Activated naive CD4-positive, alpha-beta T cell treated with anti-CD3 and anti-CD28 coated beads, Interleukin-2, amount 50 U/mL, for 16 hours (primary cell): ENCODE results near the gene ADORA1.

Experiments
- DNase-seq: peaks from one replicate; pipeline ENCODE4 v3.0.0-alpha.2; 2020

The ADORA1 gene

DNA sequence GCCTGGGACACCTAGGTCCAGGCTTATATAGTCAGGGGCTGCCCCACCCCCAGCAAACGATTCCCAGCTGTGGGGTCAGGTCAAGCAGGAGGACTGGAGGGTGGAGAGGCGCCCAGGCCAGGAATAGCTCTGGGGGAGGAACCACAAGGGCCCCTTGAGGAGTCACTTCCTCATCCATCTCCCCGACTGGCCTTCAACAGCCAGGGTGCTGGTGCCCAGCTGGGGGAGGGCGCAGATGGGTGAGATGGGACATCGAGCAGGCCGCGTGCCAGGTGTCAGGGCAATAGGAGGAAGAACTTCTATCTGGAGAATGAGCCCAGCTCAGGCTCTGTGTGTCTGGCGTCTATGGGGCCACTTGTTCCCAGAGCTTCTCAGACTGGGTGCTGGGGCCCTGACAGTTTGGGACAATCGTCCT lies 48.3 kb downstream of the ADORA1 start:
- no peak for DNase-seq

DNA sequence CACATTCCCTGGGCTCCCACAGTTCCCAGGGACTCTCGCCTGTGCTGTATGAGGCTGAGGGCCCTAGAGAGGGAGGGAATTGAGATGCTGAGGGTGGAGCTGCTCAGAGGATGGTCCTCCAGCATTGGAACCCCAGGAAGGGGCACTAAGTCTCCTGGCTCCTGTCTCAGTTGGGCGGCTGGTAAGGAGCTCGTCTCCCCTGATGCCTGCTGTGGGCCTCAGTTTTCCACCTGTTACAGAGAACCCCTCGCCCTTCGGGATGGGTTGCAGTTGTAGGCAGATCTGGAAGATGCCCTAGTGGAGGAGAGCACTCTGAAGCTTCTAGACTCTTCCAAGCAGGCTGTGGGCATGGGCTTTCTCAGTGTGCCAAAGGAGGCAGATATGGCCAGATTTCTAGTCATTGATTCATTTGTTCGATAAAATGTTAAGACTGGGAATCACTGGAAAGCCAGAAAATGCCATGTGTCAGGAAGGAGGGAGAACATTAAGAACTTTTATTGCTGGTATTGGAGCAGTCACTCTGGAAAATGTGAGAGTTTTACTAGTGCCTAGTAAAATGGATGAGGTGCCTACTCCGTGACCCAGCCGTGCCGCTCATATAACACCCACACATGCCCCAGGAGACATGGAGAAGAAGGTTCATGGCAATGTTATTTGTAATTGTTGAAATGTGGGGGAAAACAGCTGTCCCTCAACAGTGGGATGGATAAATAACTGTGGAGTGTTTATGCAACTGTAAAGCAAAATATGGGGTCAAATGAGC lies 48.9 kb downstream of the ADORA1 start:
- DNase-seq = no peak

DNA sequence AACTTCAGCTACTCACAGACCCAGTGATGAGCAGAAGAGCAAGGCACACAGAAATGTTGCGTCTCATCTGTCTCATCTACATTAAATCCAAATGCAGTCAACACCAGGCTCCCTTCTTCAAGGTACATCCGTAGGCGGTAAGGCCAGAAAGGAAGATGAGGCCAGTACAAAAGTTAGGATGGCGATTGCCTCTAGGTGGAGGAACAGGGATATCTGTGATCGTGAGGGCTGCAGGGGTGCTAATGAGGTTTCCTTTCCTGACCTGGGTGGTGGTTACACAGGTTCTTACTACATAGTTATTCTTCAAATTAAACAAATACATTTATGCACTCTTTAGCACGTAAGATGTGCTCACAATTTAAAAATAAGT lies 49.5 kb downstream of the ADORA1 start:
- no peak for DNase-seq

DNA sequence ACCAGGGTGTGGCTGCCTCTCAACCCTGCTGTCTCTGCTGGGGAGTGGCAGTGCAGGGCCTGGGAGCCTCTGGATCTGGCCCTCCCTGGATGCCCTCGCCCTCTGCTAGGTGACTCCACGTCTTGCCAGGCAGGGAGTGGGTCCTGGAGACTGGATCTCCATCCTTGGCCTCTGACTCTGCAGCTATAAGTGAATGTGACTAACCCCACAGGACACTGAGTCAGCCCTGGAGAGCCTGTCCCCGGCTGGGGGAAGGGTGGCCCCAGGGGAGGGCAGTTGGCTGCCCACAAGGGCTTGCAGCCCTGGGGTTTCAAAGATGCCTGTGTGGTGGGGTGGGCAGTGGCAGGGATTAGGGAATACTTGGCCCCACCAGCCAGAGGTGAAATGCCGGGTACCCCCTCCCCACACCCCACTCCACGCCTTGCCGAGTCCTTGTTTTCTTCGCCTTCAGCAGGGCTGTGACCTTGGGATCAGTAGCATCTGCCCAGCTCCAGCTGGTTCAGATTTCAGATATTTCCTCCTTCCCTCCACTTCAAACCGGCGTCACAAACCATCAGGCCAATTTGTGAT lies 50.0 kb downstream of the ADORA1 start:
- no peak for DNase-seq

DNA sequence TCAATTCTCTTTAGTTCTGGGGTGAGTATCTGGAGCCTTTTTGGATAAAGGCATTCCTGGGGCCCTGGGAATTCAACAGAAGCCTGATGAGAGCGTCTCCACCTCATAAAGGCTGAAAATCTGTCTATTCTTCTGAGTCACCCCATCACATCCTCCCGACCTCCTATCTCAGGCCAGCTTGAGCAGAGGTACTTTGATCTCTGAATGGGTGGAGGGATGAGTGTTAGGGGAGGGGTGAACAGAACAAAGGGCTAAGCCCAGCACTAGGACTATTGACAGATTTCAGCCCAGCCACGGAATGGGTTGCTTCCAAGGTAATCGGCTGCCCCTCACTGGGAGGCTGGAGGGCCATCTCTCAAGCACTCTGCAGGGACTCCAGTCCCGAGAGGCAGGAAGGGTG lies 50.6 kb downstream of the ADORA1 start:
- DNase-seq = no peak

DNA sequence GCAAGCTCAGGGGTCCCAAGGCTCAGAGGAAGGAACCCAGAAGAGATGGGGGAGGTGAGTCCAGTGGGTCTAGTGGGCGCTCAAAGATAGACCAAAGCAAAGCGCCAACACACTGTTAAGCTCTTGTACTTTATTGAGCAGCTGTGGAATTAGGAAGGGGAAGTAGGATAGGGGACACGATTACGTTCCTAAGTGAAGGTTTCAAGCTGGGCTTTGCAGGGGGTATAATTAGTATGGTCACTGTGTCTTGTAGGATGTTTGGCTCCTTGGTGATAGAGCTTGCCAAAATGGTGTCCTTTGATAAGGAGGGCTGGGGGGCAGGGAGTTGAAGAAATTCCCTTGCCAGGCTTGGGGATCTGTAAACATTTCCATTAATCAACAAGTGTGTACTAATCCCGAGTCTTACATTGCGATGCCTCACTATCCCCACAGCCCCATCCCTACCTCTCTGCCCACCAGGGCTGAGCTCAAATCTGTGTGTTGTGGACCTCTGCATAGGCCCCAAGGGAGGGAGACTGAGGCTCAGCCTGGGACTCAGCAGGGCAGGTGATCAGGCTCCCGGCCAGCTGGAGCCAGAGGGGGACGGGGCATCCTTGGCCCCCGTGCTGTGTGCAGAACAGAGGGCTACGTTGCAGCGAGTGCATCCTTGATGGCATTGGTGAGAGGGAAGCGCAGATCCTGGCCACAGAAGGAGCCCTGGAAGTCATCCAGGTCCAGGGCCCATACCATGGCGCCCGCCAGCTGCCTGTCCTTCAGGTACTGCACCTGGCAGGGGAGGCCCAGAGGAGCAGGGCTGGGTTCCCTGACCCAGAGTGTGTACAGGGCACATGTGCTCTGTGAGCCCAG lies 51.5 kb downstream of the ADORA1 start:
- no peak for DNase-seq

DNA sequence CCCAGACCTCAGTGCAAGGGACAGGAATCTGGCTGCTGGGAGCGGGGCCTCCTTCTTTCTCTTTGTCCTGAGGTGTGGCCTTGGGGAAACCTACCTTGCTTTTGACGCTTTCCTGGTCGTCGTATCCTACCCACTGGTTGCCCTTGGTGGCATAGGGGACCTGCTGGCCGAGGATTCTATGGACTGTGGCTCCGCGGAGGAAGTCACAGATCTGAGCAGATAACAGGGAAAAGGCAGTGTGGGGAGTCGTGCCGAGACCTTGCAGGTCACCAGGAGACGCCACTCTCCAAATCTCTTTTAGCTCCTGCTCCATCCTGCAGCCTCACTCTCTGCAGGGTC lies 52.1 kb downstream of the ADORA1 start:
- no peak for DNase-seq

DNA sequence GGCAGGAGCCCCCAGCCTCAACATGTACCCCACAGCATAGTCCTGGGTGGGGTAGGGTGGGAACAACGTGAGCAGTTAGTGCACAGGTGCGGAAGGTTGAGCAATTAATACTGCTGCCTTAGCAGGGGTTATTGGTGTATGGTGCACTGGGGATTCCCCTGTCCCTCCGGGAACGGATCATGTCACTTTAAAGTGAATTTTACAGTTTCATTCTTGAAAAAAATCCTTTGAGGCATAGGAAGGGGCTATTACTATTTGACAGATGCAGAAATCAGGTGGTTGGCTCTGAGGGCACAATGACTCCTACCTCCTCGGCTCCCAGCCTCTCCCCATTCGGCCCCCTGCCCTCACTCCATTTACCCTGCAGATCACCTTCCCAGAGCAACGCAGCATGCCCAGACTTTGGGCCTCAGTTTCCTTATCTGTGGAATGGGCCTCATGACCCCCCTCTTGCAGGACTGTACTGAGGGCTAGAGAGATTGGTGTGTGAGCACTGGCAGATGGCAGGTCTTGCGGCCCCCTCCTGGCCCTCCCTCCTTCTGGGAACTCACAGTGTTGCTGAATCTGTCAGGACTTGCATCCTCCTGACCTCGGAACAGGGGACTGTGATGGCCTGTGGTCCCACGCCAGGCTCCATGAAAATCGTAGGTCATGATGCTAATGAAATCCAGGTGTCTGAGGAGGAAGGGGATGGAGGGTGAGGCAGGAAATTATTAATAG lies 53.2 kb downstream of the ADORA1 start:
- DNase-seq = no peak

DNA sequence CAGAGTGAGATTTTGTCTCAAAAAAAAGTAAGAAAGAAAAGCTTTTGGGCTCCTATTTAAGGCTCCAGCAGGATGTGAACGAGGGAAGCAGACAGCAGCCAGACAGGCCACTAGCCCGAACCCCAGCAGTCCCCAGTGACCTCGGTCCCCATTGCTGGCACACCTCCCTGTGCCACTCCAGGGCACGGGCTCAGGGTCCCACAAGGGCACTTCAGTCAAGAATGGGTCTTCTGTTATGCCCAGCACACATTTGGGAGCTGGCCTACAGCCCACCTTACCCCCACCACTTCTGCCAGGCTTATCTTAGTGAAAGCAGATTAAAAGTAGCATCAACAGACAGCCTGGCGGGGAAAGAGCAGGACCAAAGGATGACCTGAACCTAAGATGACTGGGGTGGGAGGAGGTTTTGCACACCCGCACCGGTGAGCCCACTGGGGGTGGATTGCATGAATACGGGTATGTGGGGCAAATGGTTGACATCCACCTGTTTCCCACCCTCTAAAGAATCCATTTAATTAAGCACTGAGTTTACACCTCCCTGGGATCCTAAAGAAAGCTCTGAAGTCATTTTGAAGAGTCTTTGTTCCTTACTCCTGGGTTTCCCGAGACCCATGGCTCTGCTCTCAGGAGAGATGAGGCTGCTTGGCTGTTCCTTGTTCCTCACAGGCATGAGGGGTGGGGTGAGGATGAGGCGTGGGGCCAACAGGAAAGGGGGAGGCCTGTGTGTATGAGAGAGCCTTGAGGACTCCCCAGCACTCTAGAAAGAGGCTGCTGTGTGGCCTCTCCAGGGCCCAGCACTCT lies 54.3 kb downstream of the ADORA1 start:
- DNase-seq = no peak

DNA sequence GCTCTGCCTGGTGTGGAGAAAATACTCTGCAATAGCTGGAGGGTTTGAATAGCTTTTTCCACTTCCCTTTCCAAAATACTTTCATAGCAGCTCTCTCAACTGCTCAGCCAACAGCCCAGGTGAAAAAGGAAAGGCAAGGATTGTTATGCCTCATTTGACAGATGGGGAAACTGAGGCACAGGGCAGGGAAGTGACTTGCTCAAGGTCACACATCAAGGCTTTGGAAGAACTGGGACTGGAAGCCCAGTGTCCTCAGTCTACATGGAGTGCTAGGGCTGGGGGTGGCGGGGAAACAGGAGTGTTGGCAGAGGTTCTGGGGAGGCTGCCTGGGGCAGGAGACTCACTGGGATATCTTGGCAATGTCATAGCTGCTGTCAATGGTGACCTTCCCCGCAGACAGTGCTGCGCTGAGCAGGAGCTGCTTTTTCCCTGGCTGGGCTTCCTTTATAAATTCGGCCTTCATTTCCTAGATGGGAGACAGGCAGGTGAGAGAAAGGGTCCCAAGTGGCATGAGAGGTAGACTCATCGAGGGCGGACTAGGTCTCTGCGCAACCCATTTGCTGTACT lies 54.9 kb downstream of the ADORA1 start:
- DNase-seq = no peak

DNA sequence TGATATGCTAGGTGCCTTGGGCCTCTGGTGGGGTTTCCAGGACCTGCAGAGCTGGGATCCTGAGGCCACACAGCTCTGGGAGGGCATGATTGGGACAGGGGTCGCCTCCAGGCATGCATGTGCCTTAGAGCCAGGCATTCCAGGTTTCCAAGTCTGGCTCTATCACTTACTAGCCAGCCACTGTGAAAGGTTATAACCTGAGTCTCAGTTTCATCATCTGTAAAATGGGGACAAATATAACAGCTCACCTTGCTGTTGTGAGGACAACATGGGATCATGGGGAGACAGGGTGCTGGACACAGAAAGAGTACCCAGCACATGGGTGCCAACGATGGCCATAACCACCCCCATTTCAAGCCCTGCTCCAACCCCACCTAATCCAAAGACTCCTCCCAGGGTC lies 56.3 kb downstream of the ADORA1 start:
- DNase-seq = no peak

DNA sequence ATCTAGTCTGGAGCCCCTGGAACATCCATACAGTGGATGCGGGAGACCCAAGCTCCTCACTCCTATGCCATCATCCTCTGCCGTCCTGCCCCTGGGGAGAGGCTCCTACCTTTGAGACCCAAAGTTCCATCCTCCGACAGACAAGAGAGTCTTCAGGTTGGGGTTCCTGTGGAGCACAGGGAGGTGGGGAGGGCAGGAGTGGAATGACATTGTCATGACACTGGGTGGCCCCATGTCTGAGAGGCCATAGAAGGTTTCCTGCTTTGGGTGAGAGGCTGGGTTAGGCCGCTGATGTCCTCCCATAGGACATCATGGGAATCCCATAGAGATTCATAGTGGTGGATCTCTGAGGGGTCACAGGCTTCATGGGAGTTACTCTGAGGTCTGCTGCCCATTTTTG lies 56.9 kb downstream of the ADORA1 start:
- DNase-seq = no peak

DNA sequence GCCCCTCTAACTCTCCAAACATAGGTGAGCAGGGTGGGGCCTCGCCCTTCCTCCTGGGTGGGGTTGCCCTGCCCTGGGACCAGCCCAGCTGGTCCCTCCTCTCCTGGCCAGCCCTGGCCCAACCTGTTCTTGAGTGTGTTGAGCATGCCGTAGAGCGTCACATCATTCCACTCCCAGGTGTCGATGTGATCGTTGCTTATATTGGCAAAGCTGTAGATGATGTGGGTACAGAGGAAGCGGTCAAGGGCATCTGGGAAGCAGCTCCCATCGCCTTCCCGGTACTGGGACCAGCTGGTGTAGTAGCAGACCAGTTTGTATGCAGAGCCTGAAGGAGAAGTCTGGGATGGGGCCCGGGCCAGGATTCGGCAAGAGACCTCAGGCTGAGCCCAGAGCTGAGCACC lies 57.5 kb downstream of the ADORA1 start:
- no peak for DNase-seq

DNA sequence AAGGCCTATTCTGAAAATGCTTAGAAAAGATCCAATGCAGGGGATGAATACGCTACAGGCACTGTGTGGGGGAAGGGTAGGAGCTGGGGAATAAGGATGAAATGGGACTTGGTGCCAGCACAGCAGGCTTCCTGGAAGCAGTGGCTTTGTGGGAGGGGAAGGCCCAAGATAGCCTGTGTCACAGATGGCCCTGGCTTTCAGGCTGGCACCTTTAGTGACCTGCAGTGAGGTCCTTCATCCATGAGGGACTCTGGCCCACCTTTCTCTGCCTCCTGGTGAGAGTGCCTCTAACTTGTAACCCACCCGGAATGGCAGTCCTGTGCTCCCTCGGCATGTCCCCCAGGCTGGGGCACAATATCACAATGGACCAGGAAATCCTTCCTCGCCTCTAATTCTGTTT lies 58.1 kb downstream of the ADORA1 start:
- DNase-seq = no peak

DNA sequence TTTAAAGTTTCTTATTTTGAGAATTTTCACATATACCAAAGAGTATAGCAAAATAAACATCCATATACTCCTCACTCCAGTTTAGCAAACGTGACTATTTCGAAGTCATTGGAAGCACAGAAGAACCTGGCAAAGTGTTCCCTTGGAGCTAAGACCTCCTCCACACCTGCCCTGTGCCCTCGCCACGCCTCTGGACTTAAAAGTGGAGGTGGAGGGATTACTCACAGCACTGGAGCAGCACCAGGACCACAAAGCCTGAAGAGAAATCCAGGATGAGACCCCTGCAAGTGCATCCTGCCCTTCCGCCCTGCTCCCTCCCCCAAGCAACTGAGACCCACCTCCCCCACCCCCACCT lies 58.5 kb downstream of the ADORA1 start:
- DNase-seq = no peak

DNA sequence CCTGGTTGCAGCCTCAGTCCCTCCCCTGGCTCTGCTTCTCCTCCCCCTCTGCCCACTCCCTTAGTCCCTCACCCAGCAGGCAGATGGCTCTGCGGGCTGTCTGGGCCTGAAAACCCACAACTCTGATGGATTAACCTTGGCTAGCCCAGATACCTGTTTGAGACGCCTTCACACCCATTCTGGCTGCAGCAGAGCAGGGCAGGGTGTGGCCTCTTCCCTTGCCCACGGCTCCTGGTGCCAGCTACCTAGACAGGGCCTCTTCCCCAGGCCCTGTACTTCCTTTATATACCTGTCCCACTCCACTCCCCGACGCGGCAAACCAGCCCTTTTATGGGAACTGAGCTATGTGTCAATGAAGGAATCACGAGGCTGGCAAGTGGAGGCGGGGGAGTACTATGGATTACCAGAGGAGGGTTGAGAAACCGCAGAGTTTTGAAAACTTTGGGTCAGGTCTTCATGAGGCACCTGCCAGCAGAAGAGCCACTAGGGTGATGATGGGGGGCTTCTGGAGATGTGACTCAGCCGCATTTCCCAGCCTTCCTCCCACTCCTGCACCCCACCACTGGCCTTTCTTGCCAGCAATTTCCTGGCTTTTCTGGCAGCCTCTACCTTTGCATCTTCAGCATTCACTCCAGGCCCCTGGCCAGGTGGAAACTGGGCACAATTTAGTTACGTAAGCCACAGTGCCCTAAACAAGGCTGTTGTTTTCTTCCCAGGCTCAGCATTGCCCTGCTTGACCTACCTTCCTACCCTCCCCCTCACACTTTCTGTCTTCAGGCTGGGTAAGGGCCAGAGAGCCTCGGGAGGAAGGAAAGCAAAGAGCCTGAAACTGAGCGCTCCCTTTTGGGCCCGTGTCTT lies 59.1 kb downstream of the ADORA1 start, which contains the start of gene CHI3L1:
Gene CHI3L1 (minus strand): TSS at position 259 of the 858 bp plus-strand sequence. CDS start 81 bp downstream, at position 178.
- no peak for DNase-seq

DNA sequence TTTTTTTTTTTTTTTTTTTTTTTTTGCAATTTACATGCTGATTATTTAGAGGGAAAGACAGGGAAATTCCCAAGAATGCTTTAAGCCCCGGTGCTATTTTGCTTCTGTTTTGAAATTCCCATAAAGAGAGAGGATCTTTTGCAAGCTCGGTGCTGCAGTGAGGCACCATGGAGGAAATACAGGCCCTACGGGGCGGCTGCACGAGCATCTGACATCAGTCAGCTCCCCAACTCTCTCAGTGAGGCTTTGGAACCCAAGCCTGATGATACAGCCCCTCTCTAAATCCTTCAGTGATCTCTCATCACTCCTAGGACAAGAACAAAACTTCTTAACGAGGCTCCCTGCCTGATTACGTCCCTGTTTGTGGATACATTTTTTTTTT lies 59.8 kb downstream of the ADORA1 start:
- no peak for DNase-seq

DNA sequence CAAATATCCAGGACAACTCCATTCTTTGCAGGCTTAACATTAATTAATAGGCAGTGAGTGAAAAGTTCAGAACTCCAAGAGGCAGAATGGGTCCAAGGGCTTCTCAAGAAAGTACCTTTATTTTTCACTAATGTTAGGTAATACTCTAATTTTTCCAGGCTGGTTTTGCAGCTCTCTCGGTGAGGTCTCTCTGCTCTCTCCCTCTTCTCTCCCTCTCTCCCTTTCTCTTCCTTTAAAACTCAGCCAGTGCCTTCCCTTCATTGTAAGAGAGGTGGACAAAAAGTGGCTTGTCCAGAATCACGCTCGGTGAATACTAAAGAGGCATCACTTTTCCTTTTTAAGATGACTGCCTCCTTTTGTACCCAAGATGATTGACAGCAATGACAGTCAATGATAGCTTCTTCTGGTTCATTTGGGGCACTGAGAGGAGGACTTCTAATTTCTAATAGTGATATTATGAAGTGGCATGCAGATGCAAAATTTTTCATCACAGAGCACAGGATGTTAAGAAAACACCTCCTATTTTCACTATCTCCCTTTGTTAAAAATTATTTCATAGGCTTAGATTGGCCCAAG lies 60.3 kb downstream of the ADORA1 start:
- no peak for DNase-seq

DNA sequence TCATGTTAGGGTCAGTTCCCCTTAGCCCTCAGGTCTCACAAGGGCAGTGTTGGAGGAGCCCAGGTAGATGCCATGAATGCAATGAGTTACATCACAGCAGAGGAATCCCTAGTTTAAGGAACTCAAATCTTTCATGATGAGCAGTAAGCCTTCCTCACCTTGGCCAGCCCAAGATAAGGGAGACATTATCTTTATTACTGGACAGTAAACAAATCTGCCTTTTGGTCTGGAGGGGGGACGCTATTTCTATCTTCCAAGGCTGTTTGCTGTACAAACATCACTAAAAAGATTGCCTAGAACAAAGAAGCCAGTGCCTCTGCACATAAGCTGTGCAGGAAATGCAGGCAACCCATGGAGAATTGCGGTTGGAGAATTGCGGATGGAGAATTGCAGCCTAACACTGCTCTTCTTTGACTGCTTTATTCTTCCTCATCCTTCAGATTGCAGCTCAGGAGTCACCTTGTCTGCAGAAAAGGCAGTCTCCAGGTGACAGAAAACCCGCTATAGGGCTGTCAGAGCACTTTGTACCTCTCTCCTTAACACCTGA lies 61.2 kb downstream of the ADORA1 start:
- DNase-seq = no peak

DNA sequence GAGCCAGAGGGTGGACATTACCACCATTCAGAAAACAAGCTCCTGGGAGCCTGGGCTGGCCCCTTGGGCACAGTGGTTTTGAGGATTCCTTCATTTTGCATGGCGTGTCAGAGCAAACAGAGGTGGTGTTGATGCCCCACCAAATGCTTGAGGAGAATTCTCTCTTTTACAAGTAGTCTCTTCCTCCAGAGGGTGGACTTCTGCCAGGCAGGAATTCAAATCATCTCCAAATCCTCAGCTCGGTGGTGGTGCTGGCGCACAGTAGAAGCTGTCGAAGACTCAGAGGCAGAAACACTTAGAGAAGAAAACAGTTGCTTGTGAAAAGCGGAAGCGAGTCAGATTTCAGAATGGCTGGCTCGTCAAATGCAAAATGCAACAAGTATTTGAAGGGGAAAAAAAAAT lies 62.4 kb downstream of the ADORA1 start:
- no peak for DNase-seq

DNA sequence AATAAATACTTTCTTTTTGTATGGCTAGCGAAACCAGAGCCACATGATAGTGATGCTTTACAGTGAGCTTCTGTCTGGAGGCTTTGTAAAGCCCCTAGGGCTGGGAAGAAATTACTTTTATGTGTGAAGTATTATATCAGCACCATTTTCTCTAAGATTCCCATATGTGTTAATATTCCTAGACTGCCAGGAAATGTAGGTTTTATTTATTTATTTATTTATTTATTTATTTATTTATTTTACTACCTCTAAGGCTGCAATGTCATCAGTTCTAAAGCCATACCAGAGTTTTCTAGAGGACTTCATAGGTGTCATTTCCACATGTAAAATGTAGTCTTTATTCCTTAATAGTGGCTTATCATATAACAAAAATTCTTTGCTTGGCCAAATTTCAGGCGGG lies 63.4 kb downstream of the ADORA1 start:
- DNase-seq = no peak
